ENCODE data around the gene ARID3A. TPM values are rescaled to one million over a fixed set of nuclear protein-coding genes. Genes with fewer than 3 reads are reported as not detected.

The ARID3A gene
- total RNA-seq, 1 experiment from 2014 or later = 5.6 TPM

DNA sequence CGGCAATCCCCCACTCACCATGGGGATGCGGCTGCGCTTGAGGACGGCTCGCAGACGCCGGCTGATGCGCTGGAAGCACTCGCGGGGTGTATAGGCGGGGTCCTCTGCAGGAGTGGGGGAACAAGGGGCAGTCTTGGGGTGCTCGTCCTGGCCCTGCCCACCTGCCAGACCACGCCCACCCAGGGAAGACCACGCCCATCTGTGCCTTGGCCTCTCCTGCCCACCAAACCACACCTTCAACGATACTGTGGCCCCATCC, 25.9 kb upstream of the ARID3A start:
- Histone ChIP-seq H3K79me2 (ENCODE audit: low read length) (peaks cover 14% of the 10 kb centered on the region), H3K4me1 (ENCODE audit: insufficient read depth, low read length) (no peaks in the 10 kb centered on the region), H4K20me1 (ENCODE audit: low read length) (no peaks in the 10 kb centered on the region), H3K36me3 (ENCODE audit: low read depth, low read length) (no peaks in the 10 kb centered on the region), H3K27ac (ENCODE audit: low read length) (no peak overlapping the region), H3K9ac (ENCODE audit: low read length) (no peak overlapping the region), H3K4me3 (ENCODE audit: low read length) (no peak overlapping the region), H3F3A (ENCODE audit: low read length, unreplicated experiment) (no peaks in the 10 kb centered on the region), H3K4me2 (ENCODE audit: low read length) (no peak overlapping the region), H2AFZ (ENCODE audit: low read length) (no peak overlapping the region), H3K27me3 (ENCODE audit: low read length) (no peaks in the 10 kb centered on the region), H3K9me3 (ENCODE audit: low read length) (no peaks in the 10 kb centered on the region), H3K9me2 (replicated peaks; ENCODE audit: low read length) (no peaks in the 10 kb centered on the region)
- intact Hi-C loops (cut with micrococcal nuclease) = no loop called here
- ChIA-PET POLR2A (ENCODE audit: unreplicated experiment) (no interaction called here), CTCF (no interaction called here)
- TF ChIP-seq EZH2phosphoT487 (IDR thresholded peaks at IDR 0.05; ENCODE audit: borderline replicate concordance, low read length) (no peak), EZH2 (IDR thresholded peaks at IDR 0.05; ENCODE audit: low read length, unreplicated experiment) (no peak)
- ATAC-seq (no peak), DNase-seq (no peak)
- BruUV-seq (replicated peaks) = no TSS peak

- no TSS peak for BruUV-seq (replicated peaks)
- TF ChIP-seq EZH2 (IDR thresholded peaks at IDR 0.05; ENCODE audit: low read length, unreplicated experiment) (no peak), EZH2phosphoT487 (IDR thresholded peaks at IDR 0.05; ENCODE audit: borderline replicate concordance, low read length) (no peak), CTCF (conservative IDR thresholded peaks at IDR 0.05; ENCODE audit: low read depth, low read length) (no peak)
- Histone ChIP-seq H3F3A (ENCODE audit: low read length, unreplicated experiment) (no peaks in the 10 kb centered on the region), H2AFZ (ENCODE audit: low read length) (no peak overlapping the region), H3K4me1 (ENCODE audit: insufficient read depth, low read length) (no peaks in the 10 kb centered on the region), H3K79me2 (ENCODE audit: low read length) (peaks cover 15% of the 10 kb centered on the region), H3K4me2 (ENCODE audit: low read length) (no peak overlapping the region), H3K27me3 (ENCODE audit: low read length) (no peaks in the 10 kb centered on the region), H3K27ac (ENCODE audit: low read length) (no peak overlapping the region), H3K36me3 (ENCODE audit: low read depth, low read length) (no peaks in the 10 kb centered on the region), H3K9me2 (replicated peaks; ENCODE audit: low read length) (no peaks in the 10 kb centered on the region), H3K4me3 (ENCODE audit: low read length) (no peak overlapping the region), H3K9ac (ENCODE audit: low read length) (no peak overlapping the region), H4K20me1 (ENCODE audit: low read length) (no peaks in the 10 kb centered on the region), H3K9me3 (ENCODE audit: low read length) (no peaks in the 10 kb centered on the region)
- ChIA-PET CTCF (no interaction called here), POLR2A (ENCODE audit: unreplicated experiment) (no interaction called here)
- DNase-seq (peak; percentile 23), ATAC-seq (peak; percentile 48)
- intact Hi-C loops (cut with micrococcal nuclease) = no loop called here
These were observed 25.3 kb upstream of the ARID3A start for GRCh38 chr19:900302-901111.

DNA sequence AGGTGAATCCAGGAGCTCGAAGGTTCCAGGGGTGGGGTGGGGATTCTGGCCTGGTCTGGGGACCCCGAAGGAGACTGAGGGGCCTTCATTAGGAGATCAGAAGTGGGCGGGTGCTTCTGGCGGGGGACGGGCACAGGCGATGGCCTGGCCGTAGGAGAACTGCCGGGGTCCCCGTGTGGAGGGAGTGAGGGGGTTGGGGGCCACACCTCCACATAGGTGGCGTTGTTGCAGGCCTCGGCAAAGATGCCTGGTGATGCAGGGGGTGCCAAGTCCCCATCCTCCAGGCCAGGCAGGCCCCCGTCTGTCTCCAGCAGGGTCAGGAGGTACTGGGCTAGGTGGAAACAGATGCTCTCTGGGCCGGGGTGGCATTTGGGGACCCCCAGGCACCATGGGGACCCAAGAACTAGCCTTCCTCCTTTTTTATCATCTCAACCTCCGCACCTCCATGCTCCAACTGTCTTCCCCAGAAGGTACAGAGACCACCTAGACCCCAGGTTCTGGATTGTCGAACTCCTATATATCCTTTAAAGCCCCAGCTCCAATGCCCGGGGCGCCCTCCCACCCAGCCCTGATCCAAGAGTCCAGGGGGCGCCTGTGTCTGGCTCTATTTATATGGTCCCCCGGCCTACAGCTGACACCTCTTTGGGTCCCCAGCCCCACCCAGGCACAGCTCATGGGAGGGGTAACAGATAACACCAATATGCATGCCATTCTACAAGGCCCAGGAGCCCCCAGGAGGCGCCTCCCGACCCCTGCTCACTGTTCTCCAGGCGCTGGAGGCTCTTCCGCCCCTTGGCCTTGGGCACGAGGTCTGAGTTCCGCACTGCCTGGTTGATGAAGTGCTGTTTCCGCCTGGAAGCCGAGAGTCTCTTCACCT, 24.4 kb upstream of the ARID3A start:
- no peak for ATAC-seq
- POLR2A ChIA-PET (ENCODE audit: unreplicated experiment) = no interaction called here

More for the DNA sequence above, 24.4 kb upstream of the ARID3A start:
- Histone ChIP-seq H3K27me3 (ENCODE audit: low read length) (no peaks in the 10 kb centered on the region), H3K27ac (ENCODE audit: low read length) (no peak overlapping the region), H3K4me3 (ENCODE audit: low read length) (no peak overlapping the region), H3K9me3 (ENCODE audit: low read length) (no peaks in the 10 kb centered on the region), H3K9me2 (replicated peaks; ENCODE audit: low read length) (no peaks in the 10 kb centered on the region), H3K9ac (ENCODE audit: low read length) (no peak overlapping the region), H3K79me2 (ENCODE audit: low read length) (peaks cover 20% of the 10 kb centered on the region), H3K4me1 (ENCODE audit: insufficient read depth, low read length) (no peaks in the 10 kb centered on the region), H2AFZ (ENCODE audit: low read length) (no peak overlapping the region), H3F3A (ENCODE audit: low read length, unreplicated experiment) (no peaks in the 10 kb centered on the region), H4K20me1 (ENCODE audit: low read length) (no peaks in the 10 kb centered on the region), H3K4me2 (ENCODE audit: low read length) (no peak overlapping the region), H3K36me3 (ENCODE audit: low read depth, low read length) (no peaks in the 10 kb centered on the region)
- DNase-seq = no peak
- intact Hi-C loops (cut with micrococcal nuclease) = no loop called here
- no TSS peak for BruUV-seq (replicated peaks)
- CTCF ChIA-PET = no interaction called here
- no peak for TF ChIP-seq CTCF (conservative IDR thresholded peaks at IDR 0.05; ENCODE audit: low read depth, low read length)
- TF ChIP-seq EZH2phosphoT487 (IDR thresholded peaks at IDR 0.05; ENCODE audit: borderline replicate concordance, low read length) = no peak
- no peak for TF ChIP-seq EZH2 (IDR thresholded peaks at IDR 0.05; ENCODE audit: low read length, unreplicated experiment)
